ENCODE results near the gene FCRLB. TPM values are rescaled to one million over a fixed set of nuclear protein-coding genes. Genes with fewer than 3 reads are reported as not detected.
A peak's percentile ranks its signal among the peaks of the same experiment; 100 is the strongest.

The FCRLB gene
- total and polyA plus RNA-seq, 2 donors (not counting 1 experiment from before 2014, with no cell fraction given), result 3.8 to 6.4 TPM

GRCh38 chr1:161722406-161722805, 1.1 kb downstream of the FCRLB start:
- CTCF ChIA-PET, result interaction anchor here (1.3 to 2.0 kb wide), 2 partner anchors 14 to 15 kb away, joined by 4 to 5 read pairs; no protein-coding TSS in a partner anchor
- POLR2A ChIA-PET, result interaction anchor here (1.6 to 2.1 kb wide), 2 partner anchors 10 to 15 kb away, joined by 4 to 10 read pairs; partner anchors contain the start of gene FCRLA
- peaks cover 48 to 59% of the 10 kb centered on the region in 2 donors for H3K4me1 ChIP-seq (ENCODE audit: control insufficient read depth in 2 of 2, insufficient read depth in 2 of 2, low read length in 2 of 2)
- H3K9ac ChIP-seq (ENCODE audit: low read length), result no peak overlapping the region
- intact Hi-C loops (cut with micrococcal nuclease), result no loop called here
- ATAC-seq (ENCODE audit: low read depth) (no peak), DNase-seq (no peak)
- H3K9me3 ChIP-seq (ENCODE audit: control extremely low read depth in 1 of 3, control insufficient read depth in 2 of 3, insufficient read depth in 1 of 3, low read length in 2 of 3), result no peaks in the 10 kb centered on the region
- H3K4me2 ChIP-seq (replicated peaks; ENCODE audit: low read depth, low read length, poor library complexity, severe bottlenecking), result no peak overlapping the region
- WGBS (ENCODE audit: insufficient coverage), result 100% methylated on average over 1 of the region's 1 CpG
- no peaks in the 10 kb centered on the region for H4K20me1 ChIP-seq (ENCODE audit: control insufficient read depth, insufficient read depth, low read length, poor library complexity, severe bottlenecking)
- no peaks in the 10 kb centered on the region for H3K9me3 Mint-ChIP-seq (ENCODE audit: insufficient read depth)
- TF ChIP-seq EZH2 (IDR thresholded peaks at IDR 0.05; ENCODE audit: borderline replicate concordance, insufficient read depth, low read depth, low read length, poor library complexity, severe bottlenecking), result no peak
- no peak for TF ChIP-seq CTCF (IDR thresholded peaks at IDR 0.05)
- H3K36me3 ChIP-seq (replicated peaks in 1 of 2; ENCODE audit: control extremely low read depth in 1 of 2, control insufficient read depth in 1 of 2, extremely low read depth in 1 of 2, insufficient read depth in 2 of 2, low read length in 1 of 2), result no peaks in the 10 kb centered on the region
- no peak overlapping the region for H3K4me3 ChIP-seq (ENCODE audit: control extremely low read depth in 1 of 5, extremely low read depth in 1 of 5, insufficient read depth in 1 of 5, low read depth in 2 of 5, low read length in 4 of 5)
- no peaks in the 10 kb centered on the region for H3K27me3 Mint-ChIP-seq
- no peak overlapping the region for H3K27ac ChIP-seq (ENCODE audit: low read length in 2 of 2)
- no peak overlapping the region for H2AFZ ChIP-seq (ENCODE audit: insufficient read depth, low read depth, low read length, poor library complexity, severe bottlenecking)
- H3K4me1 Mint-ChIP-seq, result peaks cover 60% of the 10 kb centered on the region
- no peaks in the 10 kb centered on the region for H3K79me2 ChIP-seq (ENCODE audit: control insufficient read depth, insufficient read depth, low read length)
- peaks cover 0 to 7% (median 0%) of the 10 kb centered on the region in 4 experiments for H3K27me3 ChIP-seq (replicated peaks in 1 of 4; ENCODE audit: control extremely low read depth in 1 of 4, control insufficient read depth in 3 of 4, insufficient read depth in 4 of 4, low read length in 3 of 4)
- H3K27ac Mint-ChIP-seq, result no peak overlapping the region
- H3K4me3 Mint-ChIP-seq, result no peak overlapping the region

GRCh38 chr1:161723459-161724141, 2.3 kb downstream of the FCRLB start:
- H4K20me1 ChIP-seq (ENCODE audit: control insufficient read depth, insufficient read depth, low read length, poor library complexity, severe bottlenecking), result no peaks in the 10 kb centered on the region
- no peak overlapping the region for H2AFZ ChIP-seq (ENCODE audit: insufficient read depth, low read depth, low read length, poor library complexity, severe bottlenecking)
- Mint-ChIP-seq H3K27ac (peak overlapping the region; percentile 71), H3K4me3 (no peak overlapping the region), H3K27me3 (no peaks in the 10 kb centered on the region), H3K4me1 (peaks cover 60% of the 10 kb centered on the region), H3K9me3 (ENCODE audit: insufficient read depth) (no peaks in the 10 kb centered on the region)
- H3K4me2 ChIP-seq (replicated peaks; ENCODE audit: low read depth, low read length, poor library complexity, severe bottlenecking), result no peak overlapping the region
- peaks cover 42 to 50% of the 10 kb centered on the region in 2 donors for H3K4me1 ChIP-seq (ENCODE audit: control insufficient read depth in 2 of 2, insufficient read depth in 2 of 2, low read length in 2 of 2)
- H3K27ac ChIP-seq (ENCODE audit: low read length in 2 of 2), result no peak overlapping the region
- 97% methylated on average over 6 of the region's 8 CpGs for WGBS (ENCODE audit: insufficient coverage)
- no peaks in the 10 kb centered on the region for H3K36me3 ChIP-seq (replicated peaks in 1 of 2; ENCODE audit: control extremely low read depth in 1 of 2, control insufficient read depth in 1 of 2, extremely low read depth in 1 of 2, insufficient read depth in 2 of 2, low read length in 1 of 2)
- H3K9ac ChIP-seq (ENCODE audit: low read length), result no peak overlapping the region
- no peaks in the 10 kb centered on the region for H3K79me2 ChIP-seq (ENCODE audit: control insufficient read depth, insufficient read depth, low read length)
- CTCF ChIA-PET, result interaction anchor here (1.2 to 2.0 kb wide), 2 partner anchors 14 to 16 kb away, joined by 4 to 5 read pairs; no protein-coding TSS in a partner anchor
- peaks cover 0 to 7% (median 0%) of the 10 kb centered on the region in 4 experiments for H3K27me3 ChIP-seq (replicated peaks in 1 of 4; ENCODE audit: control extremely low read depth in 1 of 4, control insufficient read depth in 3 of 4, insufficient read depth in 4 of 4, low read length in 3 of 4)
- ATAC-seq (ENCODE audit: low read depth) (no peak), DNase-seq (no peak)
- H3K9me3 ChIP-seq (ENCODE audit: control extremely low read depth in 1 of 3, control insufficient read depth in 2 of 3, insufficient read depth in 1 of 3, low read length in 2 of 3), result no peaks in the 10 kb centered on the region
- no peak overlapping the region for H3K4me3 ChIP-seq (ENCODE audit: control extremely low read depth in 1 of 5, extremely low read depth in 1 of 5, insufficient read depth in 1 of 5, low read depth in 2 of 5, low read length in 4 of 5)
- POLR2A ChIA-PET, result interaction anchor here (0.6 to 2.1 kb wide), 3 partner anchors 15 to 37 kb away, joined by 3 to 10 read pairs (median 3); partner anchors contain the start of gene FCRLA
- no peak for TF ChIP-seq EZH2 (IDR thresholded peaks at IDR 0.05; ENCODE audit: borderline replicate concordance, insufficient read depth, low read depth, low read length, poor library complexity, severe bottlenecking)
- TF ChIP-seq CTCF (IDR thresholded peaks at IDR 0.05), result no peak
- intact Hi-C loops (cut with micrococcal nuclease), result no loop called here

Data from B cell (primary cell).